Vagina (tissue), 2 donors: ENCODE measurements around the gene CISD1. TPM values are rescaled to one million over a fixed set of nuclear protein-coding genes. Genes with fewer than 3 reads are reported as not detected.
"Not testable (repeated sequence)": the region's sequence is repeated elsewhere in the genome, so short reads cannot be mapped to it uniquely, and the experiment has no call there.

ENCODE experiments used
- DNase-seq, 2 donors: peaks; one replicate each; pipeline ENCODE4 v3.0.0-alpha.2; 2017; ENCODE audit errors: extremely low spot score in 2 of 2
- H3K27ac ChIP-seq: fragments of 200-600 bp; sonication (generic); one replicate; pipeline ENCODE4 v1.5.1; 2019
- H3K27me3 ChIP-seq: fragments of 200-600 bp; sonication (generic); one replicate; pipeline ENCODE4 v1.5.1; 2019
- H3K36me3 ChIP-seq, 2 donors: fragments of 200-600 bp; sonication (generic); one replicate each; pipeline ENCODE4 v1.5.1; 2017 to 2019
- H3K4me1 ChIP-seq: fragments of 200-600 bp; sonication (generic); one replicate; pipeline ENCODE4 v1.5.1; 2019
- H3K4me3 ChIP-seq, 2 donors: fragments of 200-600 bp; sonication (generic); 1 replicate in 1 of 2; 2 replicates in 1 of 2; pipeline ENCODE4 v1.5.1; 2016 to 2019
- H3K9me3 ChIP-seq: fragments of 200-600 bp; sonication (generic); one replicate; pipeline ENCODE4 v1.5.1; 2019
- CTCF ChIP-seq, 3 experiments: fragments of 450-650 bp in 2 of 3; fragments of 200-600 bp in 1 of 3; sonication (generic) in 1 of 3; IDR thresholded peaks; one replicate each; pipeline ENCODE4 v1.5.1; 2017 to 2019; ENCODE audit warnings: antibody characterized with exemption in 3 of 3, mild to moderate bottlenecking in 2 of 3, moderate library complexity in 2 of 3
- POLR2A ChIP-seq, 2 donors: fragments of 450-650 bp; IDR thresholded peaks; one replicate each; pipeline ENCODE4 v1.6.1; 2017; ENCODE audit warnings: antibody characterized with exemption in 2 of 2, mild to moderate bottlenecking in 2 of 2, moderate library complexity in 2 of 2
- POLR2AphosphoS5 ChIP-seq, 2 donors: sonication (generic); formaldehyde crosslinking; IDR thresholded peaks; one replicate each; pipeline ENCODE4 v1.9.0; 2017; ENCODE audit warnings: antibody characterized with exemption in 2 of 2, mild to moderate bottlenecking in 2 of 2, low read depth in 1 of 2; ENCODE audit not compliant: insufficient read depth in 1 of 2
- intact Hi-C: fragments of 100-400 bp; cut with DNase I; formaldehyde crosslinking; loops from one replicate; pipeline ENCODE4 v1.15.1; 2023
- total RNA-seq: library from RNA; depleted of rRNA; stranded (reverse); fragments of >200 nt; gene quantifications from one replicate; pipeline ENCODE4 v1.2.3, GENCODE V29; 2016

The CISD1 gene
- total RNA-seq, 1 donor from 2014 or later: 16.0 TPM

GRCh38 chr10:58244666-58245065 is 24.3 kb upstream of the CISD1 start:
- H3K9me3 ChIP-seq, DNase-seq, H3K36me3 ChIP-seq, H3K27ac ChIP-seq, H3K4me1 ChIP-seq, H3K27me3 ChIP-seq, H3K4me3 ChIP-seq, intact Hi-C loops: not testable (repeated sequence)

- intact Hi-C loops: no loop called here
- H3K4me3 ChIP-seq: no peak overlapping the region
- H3K9me3 ChIP-seq: no peaks in the 10 kb centered on the region
- no peak for DNase-seq
- H3K4me1 ChIP-seq: no peaks in the 10 kb centered on the region
- H3K27ac ChIP-seq: no peak overlapping the region
- TF ChIP-seq POLR2AphosphoS5 (IDR thresholded peaks at IDR 0.05; ENCODE audit: insufficient read depth in 1 of 2, low read depth in 1 of 2): no peak
- no peak for TF ChIP-seq POLR2A (IDR thresholded peaks at IDR 0.05)
- no peak for TF ChIP-seq CTCF (IDR thresholded peaks at IDR 0.05)
- H3K27me3 ChIP-seq: no peaks in the 10 kb centered on the region
- H3K36me3 ChIP-seq: no peaks in the 10 kb centered on the region
Measured at GRCh38 chr10:58253184-58253583, 15.8 kb upstream of the CISD1 start.

- intact Hi-C loops: no loop called here
- H3K4me3 ChIP-seq: no peak overlapping the region
- TF ChIP-seq POLR2AphosphoS5 (IDR thresholded peaks at IDR 0.05; ENCODE audit: insufficient read depth in 1 of 2, low read depth in 1 of 2) (no peak), POLR2A (IDR thresholded peaks at IDR 0.05) (no peak), CTCF (IDR thresholded peaks at IDR 0.05) (no peak)
- no peaks in the 10 kb centered on the region for H3K9me3 ChIP-seq
- no peaks in the 10 kb centered on the region for H3K27me3 ChIP-seq
- no peak overlapping the region for H3K27ac ChIP-seq
- DNase-seq: no peak
- no peaks in the 10 kb centered on the region for H3K4me1 ChIP-seq
- H3K36me3 ChIP-seq: no peaks in the 10 kb centered on the region
Measured at GRCh38 chr10:58254644-58255043, 14.3 kb upstream of the CISD1 start.

GRCh38 chr10:58256013-58256780 is 12.8 kb upstream of the CISD1 start:
- H3K27ac ChIP-seq, DNase-seq, H3K27me3 ChIP-seq, H3K4me1 ChIP-seq, H3K36me3 ChIP-seq, intact Hi-C loops, H3K4me3 ChIP-seq, H3K9me3 ChIP-seq: not testable (repeated sequence)

- Histone ChIP-seq H3K4me3 (no peak overlapping the region), H3K27me3 (no peaks in the 10 kb centered on the region), H3K36me3 (no peaks in the 10 kb centered on the region), H3K4me1 (no peaks in the 10 kb centered on the region), H3K27ac (no peak overlapping the region), H3K9me3 (no peaks in the 10 kb centered on the region)
- intact Hi-C loops: no loop called here
- no peak for TF ChIP-seq POLR2AphosphoS5 (IDR thresholded peaks at IDR 0.05; ENCODE audit: insufficient read depth in 1 of 2, low read depth in 1 of 2)
- TF ChIP-seq POLR2A (IDR thresholded peaks at IDR 0.05): no peak
- TF ChIP-seq CTCF (IDR thresholded peaks at IDR 0.05): no peak
- no peak for DNase-seq
Measured at GRCh38 chr10:58258977-58259692, 9.8 kb upstream of the CISD1 start.

- no peaks in the 10 kb centered on the region for H3K36me3 ChIP-seq
- DNase-seq: no peak
- peaks cover 9% of the 10 kb centered on the region for H3K4me1 ChIP-seq
- intact Hi-C loops: no loop called here
- H3K9me3 ChIP-seq: no peaks in the 10 kb centered on the region
- TF ChIP-seq POLR2A (IDR thresholded peaks at IDR 0.05) (no peak), POLR2AphosphoS5 (IDR thresholded peaks at IDR 0.05; ENCODE audit: insufficient read depth in 1 of 2, low read depth in 1 of 2) (no peak), CTCF (IDR thresholded peaks at IDR 0.05) (no peak)
- no peaks in the 10 kb centered on the region for H3K27me3 ChIP-seq
- no peak overlapping the region for H3K27ac ChIP-seq
- H3K4me3 ChIP-seq: no peak overlapping the region
Measured at GRCh38 chr10:58260334-58260733, 8.6 kb upstream of the CISD1 start.
